Measurements from ENCODE around the gene RAD51B.
"Not testable (repeated sequence)": the region's sequence is repeated elsewhere in the genome, so short reads cannot be mapped to it uniquely, and the experiment has no call there.

Gene RAD51B

DNA sequence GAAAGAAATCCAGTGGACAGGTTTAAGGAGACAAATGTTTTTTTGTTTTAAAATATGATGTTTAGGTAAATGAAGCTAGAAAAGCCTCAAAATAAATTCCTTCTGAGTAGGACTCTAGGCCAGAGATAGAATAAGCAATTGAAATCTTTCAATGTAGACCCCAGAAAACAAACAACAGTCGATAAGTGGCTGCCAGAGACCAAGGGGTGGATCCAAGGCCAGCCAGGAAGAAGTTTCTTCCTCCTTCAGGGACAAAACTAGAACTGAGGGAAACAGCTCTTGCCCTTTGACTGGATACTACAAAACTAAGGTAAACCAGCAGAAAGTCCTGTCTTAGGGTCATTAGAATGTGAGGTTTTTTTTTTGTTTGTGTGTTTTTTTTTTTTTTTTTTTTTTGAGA is 481.6 kb downstream of the RAD51B start:
- no peak for DNase-seq (ENCODE audit: low read depth)
- H3K4me3 ChIP-seq (ENCODE audit: low read length) = no peak overlapping the region
- TF ChIP-seq, protein P1, sequence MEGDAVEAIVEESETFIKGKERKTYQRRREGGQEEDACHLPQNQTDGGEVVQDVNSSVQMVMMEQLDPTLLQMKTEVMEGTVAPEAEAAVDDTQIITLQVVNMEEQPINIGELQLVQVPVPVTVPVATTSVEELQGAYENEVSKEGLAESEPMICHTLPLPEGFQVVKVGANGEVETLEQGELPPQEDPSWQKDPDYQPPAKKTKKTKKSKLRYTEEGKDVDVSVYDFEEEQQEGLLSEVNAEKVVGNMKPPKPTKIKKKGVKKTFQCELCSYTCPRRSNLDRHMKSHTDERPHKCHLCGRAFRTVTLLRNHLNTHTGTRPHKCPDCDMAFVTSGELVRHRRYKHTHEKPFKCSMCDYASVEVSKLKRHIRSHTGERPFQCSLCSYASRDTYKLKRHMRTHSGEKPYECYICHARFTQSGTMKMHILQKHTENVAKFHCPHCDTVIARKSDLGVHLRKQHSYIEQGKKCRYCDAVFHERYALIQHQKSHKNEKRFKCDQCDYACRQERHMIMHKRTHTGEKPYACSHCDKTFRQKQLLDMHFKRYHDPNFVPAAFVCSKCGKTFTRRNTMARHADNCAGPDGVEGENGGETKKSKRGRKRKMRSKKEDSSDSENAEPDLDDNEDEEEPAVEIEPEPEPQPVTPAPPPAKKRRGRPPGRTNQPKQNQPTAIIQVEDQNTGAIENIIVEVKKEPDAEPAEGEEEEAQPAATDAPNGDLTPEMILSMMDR (conservative IDR thresholded peaks at IDR 0.05; ENCODE audit: low read depth, low read length) = no peak

DNA sequence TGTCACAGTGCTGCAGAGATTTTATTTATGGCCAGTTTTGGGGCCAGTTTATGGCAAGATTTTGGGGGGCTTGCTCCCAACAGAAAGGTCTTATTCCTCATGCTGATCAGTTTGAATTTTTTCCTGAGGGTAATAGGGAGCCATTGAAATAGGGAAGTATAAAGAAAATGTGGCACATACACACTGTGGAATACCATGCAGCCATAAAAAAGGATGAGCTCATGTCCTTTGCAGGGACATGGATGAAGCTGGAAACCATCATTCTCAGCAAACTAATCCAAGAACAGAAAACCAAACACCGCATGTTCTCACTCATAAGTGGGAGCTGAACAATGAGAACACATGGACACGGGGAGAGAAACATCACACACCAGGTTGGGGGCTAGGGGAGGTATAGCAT is 483.4 kb downstream of the RAD51B start:
- H3K4me3 ChIP-seq (ENCODE audit: low read length); DNase-seq (ENCODE audit: low read depth): not testable (repeated sequence)

DNA sequence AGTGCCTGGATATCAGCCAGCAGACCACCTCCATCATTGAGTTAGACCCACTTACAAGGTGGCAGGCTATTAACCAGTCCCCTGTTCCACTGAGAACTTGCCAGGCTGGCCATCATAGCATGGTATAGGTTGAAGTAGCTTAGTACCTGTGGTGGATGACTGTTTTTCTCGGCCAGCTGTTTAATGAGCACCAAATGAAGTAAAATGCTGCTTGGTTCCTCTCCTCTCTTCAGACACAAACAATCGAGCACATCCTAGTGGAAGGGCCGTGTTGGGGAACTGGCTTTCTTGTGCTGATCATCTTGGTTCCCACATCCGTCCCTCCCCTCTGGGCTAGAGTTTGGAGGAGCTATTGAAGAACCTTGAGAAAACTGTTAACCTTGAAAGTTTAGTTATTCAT is 486.2 kb downstream of the RAD51B start:
- H3K4me3 ChIP-seq (ENCODE audit: low read length) = no peak overlapping the region
- TF ChIP-seq, protein P1 (conservative IDR thresholded peaks at IDR 0.05; ENCODE audit: low read depth, low read length) = no peak
- DNase-seq (ENCODE audit: low read depth) = no peak

DNA sequence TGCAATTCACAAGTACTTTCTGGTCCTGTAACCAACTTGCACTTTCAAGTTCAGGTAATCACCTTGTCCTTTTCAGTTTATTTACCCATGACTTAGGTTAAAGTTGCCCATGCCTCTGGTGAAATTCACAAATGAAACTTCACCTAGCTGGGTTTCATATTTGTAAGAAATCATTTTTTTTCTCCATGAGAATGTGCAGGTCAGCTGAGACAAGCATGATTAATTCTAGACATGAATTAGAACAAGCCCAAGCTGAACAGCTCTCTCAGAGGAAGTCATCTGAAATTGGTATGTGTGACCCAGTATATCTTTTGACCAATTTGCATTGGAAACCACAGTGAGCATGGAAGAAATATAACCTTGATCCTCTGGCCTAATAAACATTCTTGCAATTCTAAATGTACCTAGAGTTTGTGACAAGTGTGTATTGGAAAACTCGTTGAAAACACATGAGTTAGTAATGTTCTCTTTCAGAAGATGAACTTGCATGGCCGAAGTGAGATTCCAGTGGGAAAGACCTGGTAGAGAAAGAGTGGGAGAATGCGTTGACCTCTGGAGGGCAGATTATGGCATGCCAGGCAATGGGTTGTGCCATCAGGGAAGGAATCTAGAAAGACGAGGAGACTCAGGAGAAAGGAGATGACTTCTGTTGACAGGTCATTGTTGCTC is 486.8 kb downstream of the RAD51B start:
- no peak overlapping the region for H3K4me3 ChIP-seq (ENCODE audit: low read length)
- TF ChIP-seq, protein P1 (conservative IDR thresholded peaks at IDR 0.05; ENCODE audit: low read depth, low read length) = no peak
- no peak for DNase-seq (ENCODE audit: low read depth)

DNA sequence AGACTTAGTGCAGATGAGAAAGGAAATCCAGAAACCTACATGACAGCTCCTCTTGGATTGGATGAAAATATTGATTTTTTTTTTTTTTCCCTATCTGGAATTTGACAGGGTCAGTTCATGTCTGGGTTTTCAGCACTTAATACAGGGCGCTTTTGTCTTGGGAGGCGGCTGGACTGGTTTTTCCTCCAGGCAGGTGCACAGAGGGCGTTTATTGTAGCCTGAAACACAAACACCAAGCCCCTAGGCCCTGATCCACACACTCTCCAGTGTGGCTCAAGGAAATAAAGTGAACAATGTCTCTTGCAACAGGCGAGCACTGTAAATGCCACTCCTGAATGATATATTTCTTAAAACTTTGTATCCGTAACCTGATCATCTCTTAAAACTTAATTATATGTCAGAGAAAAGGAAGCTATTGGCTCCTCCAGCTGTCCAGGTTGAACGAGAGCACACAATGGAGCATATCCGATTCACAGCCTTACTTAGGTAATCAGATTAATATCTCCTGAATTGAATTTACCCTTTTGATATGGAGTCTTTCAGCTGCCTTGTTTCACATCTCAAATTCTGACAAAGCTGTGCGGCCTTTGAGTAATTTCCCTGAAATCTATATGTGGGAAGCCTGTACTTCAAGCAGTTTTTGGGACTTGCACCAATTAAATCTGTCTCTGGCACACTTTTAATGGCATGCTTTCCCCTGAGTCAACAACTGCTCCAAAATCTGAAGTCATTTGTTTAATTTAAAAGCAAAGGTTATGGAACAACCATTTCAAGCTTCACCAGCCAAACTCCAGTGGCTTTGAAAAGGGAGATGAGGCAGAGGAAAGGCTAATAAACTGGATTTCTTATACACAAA is 487.6 kb downstream of the RAD51B start:
- no peak overlapping the region for H3K4me3 ChIP-seq (ENCODE audit: low read length)
- TF ChIP-seq, protein P1 (conservative IDR thresholded peaks at IDR 0.05; ENCODE audit: low read depth, low read length) = no peak
- no peak for DNase-seq (ENCODE audit: low read depth)

DNA sequence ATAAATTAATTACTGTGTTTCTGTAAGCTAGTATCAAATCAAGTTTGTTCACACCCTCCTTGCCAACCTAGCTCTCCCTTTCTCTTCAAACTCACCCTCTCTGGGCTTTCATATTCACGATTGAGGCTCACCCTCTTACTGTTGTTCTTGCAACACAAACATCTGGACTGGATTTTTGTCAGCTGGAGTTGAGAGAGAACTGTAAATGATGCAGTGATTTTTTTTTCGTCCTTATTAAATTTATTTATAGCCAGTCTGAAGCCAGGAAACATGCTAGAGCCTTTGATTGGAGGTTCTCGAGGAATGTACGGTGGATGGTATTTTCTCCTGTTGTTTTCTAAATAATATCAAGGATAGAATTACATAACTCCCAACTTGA is 488.2 kb downstream of the RAD51B start:
- no peak for DNase-seq (ENCODE audit: low read depth)
- TF ChIP-seq, protein P1 (conservative IDR thresholded peaks at IDR 0.05; ENCODE audit: low read depth, low read length) = no peak
- H3K4me3 ChIP-seq (ENCODE audit: low read length) = no peak overlapping the region

DNA sequence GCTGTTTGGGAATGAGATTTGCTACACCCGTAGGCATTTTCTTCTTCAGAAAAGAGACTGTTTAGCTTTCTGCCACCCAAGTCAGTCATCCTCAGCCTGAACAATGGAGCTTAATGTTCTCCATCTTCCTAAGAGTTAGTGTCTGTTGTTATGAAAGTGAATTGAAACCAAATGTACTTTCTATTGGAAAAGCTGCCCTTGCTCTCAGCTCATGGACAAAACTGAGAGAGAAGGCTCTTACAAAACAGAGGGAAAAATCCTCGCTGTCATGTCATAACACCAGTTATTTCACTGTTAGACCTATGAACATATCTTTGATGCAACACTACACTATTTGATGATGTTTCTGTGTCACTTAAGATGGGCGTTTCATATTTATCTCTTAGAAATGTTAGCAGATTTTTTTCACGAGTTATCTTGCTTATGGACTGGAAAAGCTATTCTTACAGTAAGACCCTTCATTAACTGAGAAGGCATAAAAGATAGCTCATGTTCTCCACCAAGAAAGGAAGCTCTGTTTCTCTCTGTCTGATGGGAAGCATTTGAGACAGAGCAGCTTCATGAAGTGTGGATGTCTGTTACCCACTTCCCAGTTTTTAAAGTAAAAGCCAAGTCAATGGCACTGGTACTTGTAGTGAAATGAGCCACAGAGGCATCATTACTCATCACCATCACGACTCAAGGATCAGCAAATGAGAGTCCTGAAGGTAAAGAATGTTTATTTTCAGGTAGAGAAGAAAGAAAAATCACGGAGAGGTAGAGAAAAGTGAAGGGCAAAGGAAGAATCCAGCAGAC is 489.3 kb downstream of the RAD51B start:
- DNase-seq (ENCODE audit: low read depth) = no peak
- H3K4me3 ChIP-seq (ENCODE audit: low read length) = no peak overlapping the region
- TF ChIP-seq, protein P1 (conservative IDR thresholded peaks at IDR 0.05; ENCODE audit: low read depth, low read length) = no peak
